Progenitor cell of endocrine pancreas (in vitro differentiated cells): ENCODE measurements around the gene MYLK. TPM values are rescaled to one million over a fixed set of nuclear protein-coding genes. Genes with fewer than 3 reads are reported as not detected.

Experiments used
- DNase-seq: peaks from one replicate; pipeline ENCODE4 v3.0.0; 2021; ENCODE audit warnings: low spot score; ENCODE audit not compliant: unreplicated experiment
- H3K27ac Mint-ChIP-seq: 2 replicates; pipeline ENCODE4 v1.8.0; 2021; ENCODE audit warnings: mild to moderate bottlenecking, moderate library complexity, mixed read lengths
- H3K27me3 Mint-ChIP-seq: 2 replicates; pipeline ENCODE4 v1.8.0; 2021; ENCODE audit warnings: mixed read lengths
- H3K36me3 Mint-ChIP-seq: 2 replicates; pipeline ENCODE4 v1.8.0; 2022; ENCODE audit warnings: mixed read lengths; ENCODE audit not compliant: insufficient read depth
- H3K4me1 Mint-ChIP-seq: 2 replicates; pipeline ENCODE4 v1.8.0; 2021; ENCODE audit warnings: low read depth, mixed read lengths
- H3K4me3 Mint-ChIP-seq: 2 replicates; pipeline ENCODE4 v1.8.0; 2021; ENCODE audit warnings: low read depth, mild to moderate bottlenecking, moderate library complexity, mixed read lengths
- H3K9me3 Mint-ChIP-seq: 2 replicates; pipeline ENCODE4 v1.8.0; 2021; ENCODE audit warnings: low read depth, mixed read lengths
- total RNA-seq: library from RNA; stranded (reverse); gene quantifications from 2 replicates; pipeline ENCODE4 v1.2.1, GENCODE V29; 2021
- TF ChIP-seq, protein P1 (sequence below): fragments of 200-600 bp; sonication (generic); IDR thresholded peaks from one replicate; pipeline ENCODE4 v1.5.0; 2021; ENCODE audit warnings: antibody characterized with exemption, mild to moderate bottlenecking; ENCODE audit not compliant: unreplicated experiment

Gene MYLK
- total RNA-seq, 1 donor from 2014 or later: 1.1 TPM

DNA sequence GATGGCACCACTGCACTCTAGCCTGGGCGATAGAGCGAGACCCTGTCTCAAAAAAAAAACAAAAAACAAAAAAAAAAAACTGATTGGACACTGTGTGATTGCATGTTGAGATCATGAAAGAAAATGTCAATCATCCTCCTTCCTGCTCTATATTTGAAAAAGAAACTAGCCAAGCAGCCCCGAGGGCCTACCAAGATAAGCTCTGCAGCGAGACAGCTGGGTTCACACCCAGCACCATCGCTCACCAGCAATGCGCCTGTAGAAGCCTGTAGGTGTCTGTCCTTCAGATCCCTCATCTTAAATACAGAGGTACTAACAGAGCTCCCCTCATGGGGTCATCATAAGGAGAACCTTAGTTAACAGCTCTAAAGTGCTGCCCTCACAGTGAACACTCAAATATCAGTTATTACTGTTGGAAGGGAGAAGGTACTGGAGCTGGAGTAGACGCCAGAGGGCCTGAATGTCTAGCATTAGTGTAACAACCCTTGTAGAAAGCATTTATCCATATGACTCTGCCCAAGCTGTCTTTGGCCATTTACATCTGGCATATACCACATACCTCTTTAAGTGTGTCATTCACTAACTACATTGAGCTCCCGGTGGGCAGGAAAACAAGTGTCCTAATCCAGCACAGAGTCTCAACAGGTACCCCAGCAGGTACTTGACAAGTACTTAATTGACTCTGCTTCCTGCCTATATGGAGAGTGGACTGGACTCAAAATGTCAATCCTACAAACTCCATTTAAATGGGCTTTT, 22.9 kb downstream of the MYLK start:
- peaks cover 4% of the 10 kb centered on the region for H3K4me1 Mint-ChIP-seq
- H3K27me3 Mint-ChIP-seq: no peaks in the 10 kb centered on the region
- H3K4me3 Mint-ChIP-seq: no peak overlapping the region
- no peak overlapping the region for H3K27ac Mint-ChIP-seq
- no peaks in the 10 kb centered on the region for H3K9me3 Mint-ChIP-seq
- no peak for DNase-seq
- TF ChIP-seq, protein P1, sequence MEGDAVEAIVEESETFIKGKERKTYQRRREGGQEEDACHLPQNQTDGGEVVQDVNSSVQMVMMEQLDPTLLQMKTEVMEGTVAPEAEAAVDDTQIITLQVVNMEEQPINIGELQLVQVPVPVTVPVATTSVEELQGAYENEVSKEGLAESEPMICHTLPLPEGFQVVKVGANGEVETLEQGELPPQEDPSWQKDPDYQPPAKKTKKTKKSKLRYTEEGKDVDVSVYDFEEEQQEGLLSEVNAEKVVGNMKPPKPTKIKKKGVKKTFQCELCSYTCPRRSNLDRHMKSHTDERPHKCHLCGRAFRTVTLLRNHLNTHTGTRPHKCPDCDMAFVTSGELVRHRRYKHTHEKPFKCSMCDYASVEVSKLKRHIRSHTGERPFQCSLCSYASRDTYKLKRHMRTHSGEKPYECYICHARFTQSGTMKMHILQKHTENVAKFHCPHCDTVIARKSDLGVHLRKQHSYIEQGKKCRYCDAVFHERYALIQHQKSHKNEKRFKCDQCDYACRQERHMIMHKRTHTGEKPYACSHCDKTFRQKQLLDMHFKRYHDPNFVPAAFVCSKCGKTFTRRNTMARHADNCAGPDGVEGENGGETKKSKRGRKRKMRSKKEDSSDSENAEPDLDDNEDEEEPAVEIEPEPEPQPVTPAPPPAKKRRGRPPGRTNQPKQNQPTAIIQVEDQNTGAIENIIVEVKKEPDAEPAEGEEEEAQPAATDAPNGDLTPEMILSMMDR: no peak
- H3K36me3 Mint-ChIP-seq: no peaks in the 10 kb centered on the region

DNA sequence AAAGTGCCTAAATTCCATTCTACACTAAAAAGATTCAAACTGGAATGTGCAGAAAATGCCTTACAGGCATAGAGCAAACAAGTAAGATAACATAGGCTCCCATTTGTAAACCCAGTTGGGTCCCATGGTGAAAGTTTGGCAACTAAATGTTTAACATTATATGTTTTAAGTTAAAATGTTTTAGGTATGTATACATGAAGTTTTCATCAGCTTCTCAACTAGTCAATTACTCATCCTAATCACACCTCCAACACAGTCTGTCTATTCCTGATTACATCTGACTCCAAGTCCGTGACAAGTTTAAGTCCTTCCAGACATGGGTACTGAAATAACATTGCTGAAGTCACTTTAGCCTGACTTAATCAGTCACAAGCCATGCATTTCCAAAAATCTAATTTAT, 25.0 kb downstream of the MYLK start:
- no peaks in the 10 kb centered on the region for H3K27me3 Mint-ChIP-seq
- H3K27ac Mint-ChIP-seq: no peak overlapping the region
- DNase-seq: no peak
- H3K4me1 Mint-ChIP-seq: peaks cover 4% of the 10 kb centered on the region
- TF ChIP-seq, protein P1: no peak
- no peak overlapping the region for H3K4me3 Mint-ChIP-seq
- H3K36me3 Mint-ChIP-seq: no peaks in the 10 kb centered on the region
- peaks cover 3% of the 10 kb centered on the region for H3K9me3 Mint-ChIP-seq

DNA sequence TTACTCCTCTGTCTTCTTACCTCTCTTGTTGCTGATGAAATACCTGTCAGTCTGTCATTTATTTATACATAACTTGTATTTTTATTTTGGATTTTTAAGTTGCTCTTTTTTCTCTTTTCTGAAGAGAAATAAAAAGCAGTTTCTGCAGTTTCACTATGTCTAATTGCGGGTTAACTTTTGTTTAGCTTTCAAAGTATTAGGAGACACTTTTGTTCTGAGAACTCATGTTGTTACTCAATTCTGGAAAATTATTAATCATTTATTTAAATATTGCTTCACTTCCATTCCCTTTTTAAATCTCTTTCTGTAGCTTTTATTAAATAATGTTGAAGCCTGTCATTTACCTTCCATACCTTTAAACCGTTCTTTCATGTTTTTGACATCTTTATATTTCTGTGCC, 29.2 kb downstream of the MYLK start:
- DNase-seq: no peak
- no peaks in the 10 kb centered on the region for H3K27me3 Mint-ChIP-seq
- H3K36me3 Mint-ChIP-seq: no peaks in the 10 kb centered on the region
- peaks cover 5% of the 10 kb centered on the region for H3K9me3 Mint-ChIP-seq
- no peak overlapping the region for H3K4me3 Mint-ChIP-seq
- peaks cover 4% of the 10 kb centered on the region for H3K4me1 Mint-ChIP-seq
- TF ChIP-seq, protein P1: no peak
- no peak overlapping the region for H3K27ac Mint-ChIP-seq

DNA sequence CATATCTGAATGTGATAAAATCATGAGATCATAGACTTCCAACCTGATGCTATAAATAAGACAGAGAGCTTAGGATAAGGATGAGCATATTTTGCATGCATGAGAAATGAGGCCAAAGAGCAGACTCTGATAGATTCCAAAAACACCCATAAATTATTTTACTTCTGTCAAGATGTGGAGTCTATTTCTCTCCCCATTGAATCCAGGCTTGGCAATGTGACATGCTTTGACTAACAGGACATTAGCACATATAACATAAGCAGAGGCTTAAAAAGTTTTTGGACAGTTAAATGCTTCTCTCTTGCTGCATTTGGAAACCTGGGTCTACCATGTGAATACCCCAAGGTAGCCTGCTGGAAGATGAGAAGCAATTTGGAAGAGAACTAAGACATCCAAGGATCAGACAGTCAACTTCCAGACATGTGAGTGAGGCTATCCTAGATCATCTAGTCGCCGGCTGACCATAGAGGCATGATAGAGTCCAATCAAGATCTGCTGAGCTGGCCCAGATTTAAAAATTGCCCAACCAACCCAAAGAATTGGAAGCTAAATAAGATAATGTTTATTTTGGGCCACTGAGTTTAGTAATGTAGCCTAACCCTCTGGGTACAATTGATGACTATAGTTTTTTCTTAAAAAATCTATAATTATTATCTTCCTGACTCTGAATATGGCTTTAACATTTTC, 30.3 kb downstream of the MYLK start:
- H3K27me3 Mint-ChIP-seq: no peaks in the 10 kb centered on the region
- TF ChIP-seq, protein P1: no peak
- H3K9me3 Mint-ChIP-seq: peaks cover 11% of the 10 kb centered on the region
- DNase-seq: no peak
- H3K36me3 Mint-ChIP-seq: no peaks in the 10 kb centered on the region
- H3K27ac Mint-ChIP-seq: no peak overlapping the region
- no peak overlapping the region for H3K4me3 Mint-ChIP-seq
- peaks cover 2% of the 10 kb centered on the region for H3K4me1 Mint-ChIP-seq

DNA sequence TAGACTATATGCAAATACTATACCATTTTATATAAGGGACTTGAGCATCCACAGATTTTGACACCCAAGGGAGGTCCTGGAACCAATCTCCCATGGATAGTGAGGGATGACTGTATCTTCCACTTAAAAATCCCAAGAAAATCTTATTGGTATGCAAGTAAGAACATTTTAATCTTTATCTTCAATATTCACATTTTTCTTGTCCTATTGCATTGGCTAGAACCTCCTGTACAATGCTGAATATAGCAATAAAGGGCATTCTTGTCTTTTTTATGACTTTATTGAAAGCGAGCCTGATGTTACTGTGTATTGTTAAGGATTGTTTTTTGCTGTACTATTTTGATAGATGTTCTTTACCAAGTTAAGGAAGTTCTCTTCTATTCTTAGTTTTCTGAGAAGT, 36.9 kb downstream of the MYLK start:
- TF ChIP-seq, protein P1: no peak
- Mint-ChIP-seq H3K27ac (no peak overlapping the region), H3K9me3 (peaks cover 17% of the 10 kb centered on the region), H3K4me3 (no peak overlapping the region), H3K27me3 (no peaks in the 10 kb centered on the region), H3K36me3 (no peaks in the 10 kb centered on the region), H3K4me1 (no peaks in the 10 kb centered on the region)
- DNase-seq: no peak
